ENCODE data around the gene SUPT4H1. TPM values are rescaled to one million over a fixed set of nuclear protein-coding genes. Genes with fewer than 3 reads are reported as not detected.

Gene SUPT4H1
- total RNA-seq, 1 experiment from 2014 or later = 109 TPM

GRCh38 chr17:58330538-58330996 is 21.4 kb downstream of the SUPT4H1 start:
- H3K4me1 Mint-ChIP-seq = peaks cover 39 to 50% of the 10 kb centered on the region in 2 experiments
- no CpG with 5 or more reads among the region's 10 CpGs for WGBS (ENCODE audit: extremely low coverage, insufficient read length, low lambda C conversion rate)
- peaks cover 5% of the 10 kb centered on the region; the same call in 1 of the 2 replicates for H3K4me1 ChIP-seq (ENCODE audit: insufficient read depth, low read length)

More at GRCh38 chr17:58330538-58330996, 21.4 kb downstream of the SUPT4H1 start:
- H3K23me2 ChIP-seq (ENCODE audit: insufficient read length, low read depth, low read length, poor library complexity, severe bottlenecking) = no peaks in the 10 kb centered on the region
- Mint-ChIP-seq H3K27ac (peak overlapping the region in 1 of 3 experiments; percentile 81; a peak in 1 of 7 replicates), H3K27me3 (ENCODE audit: low read depth) (peaks cover 18% of the 10 kb centered on the region), H3K9me3 (no peaks in the 10 kb centered on the region), H3K36me3 (ENCODE audit: insufficient read depth in 1 of 3, low read depth in 3 of 3) (no peaks in the 10 kb centered on the region), H3K4me3 (no peak overlapping the region; a peak in 1 of 5 replicates)
- H2AFZ ChIP-seq (ENCODE audit: low read length) = no peak overlapping the region
- no peak for DNase-seq
- H2BK12ac ChIP-seq (ENCODE audit: insufficient read length, low read depth, low read length) = no peak overlapping the region
- no peak overlapping the region for H2BK120ac ChIP-seq (ENCODE audit: low read depth, low read length, poor library complexity, severe bottlenecking)
- H4K8ac ChIP-seq (replicated peaks; ENCODE audit: insufficient read length, low read depth, low read length) = no peak overlapping the region
- no peak overlapping the region for H3T11ph ChIP-seq (ENCODE audit: low read length)
- H2BK15ac ChIP-seq (ENCODE audit: low read depth, low read length) = no peak overlapping the region
- H3K18ac ChIP-seq (ENCODE audit: insufficient read length, low read depth, low read length) = peak overlapping the region; percentile 79
- H4K91ac ChIP-seq (ENCODE audit: insufficient read length, low read depth, low read length) = no peak overlapping the region
- no peak overlapping the region for H2AK5ac ChIP-seq (ENCODE audit: insufficient read length, low read length)
- TF ChIP-seq CTCF (conservative IDR thresholded peaks at IDR 0.05) = no peak
- no peak overlapping the region for H2BK5ac ChIP-seq (ENCODE audit: insufficient read length, low read length)
- peak overlapping the region; percentile 73; the same call in 1 of the 2 replicates for H3K14ac ChIP-seq (ENCODE audit: insufficient read depth, low read length)
- H3K79me2 ChIP-seq (ENCODE audit: insufficient read depth, low read length) = no peaks in the 10 kb centered on the region
- no peak overlapping the region for H3K56ac ChIP-seq (ENCODE audit: insufficient read length, low read depth, low read length)
- H2BK20ac ChIP-seq (ENCODE audit: low read depth, low read length, poor library complexity, severe bottlenecking) = no peak overlapping the region
- H3K4me2 ChIP-seq (ENCODE audit: insufficient read depth, insufficient read length, low read length) = no peak overlapping the region
- H3K9ac ChIP-seq (ENCODE audit: extremely low read depth, insufficient read length, low read length) = no peak overlapping the region
- H3K79me1 ChIP-seq (ENCODE audit: insufficient read depth, low read depth, low read length, poor library complexity, severe bottlenecking) = no peaks in the 10 kb centered on the region
- H3K23ac ChIP-seq (ENCODE audit: insufficient read length, low read depth, low read length) = no peak overlapping the region
- no peaks in the 10 kb centered on the region for H4K20me1 ChIP-seq (ENCODE audit: control insufficient read depth, insufficient read depth, insufficient read length)
- H4K5ac ChIP-seq (ENCODE audit: insufficient read length, low read depth, low read length) = no peak overlapping the region
- H3K27ac ChIP-seq (ENCODE audit: insufficient read length, low read depth, low read length) = no peak overlapping the region
- no peaks in the 10 kb centered on the region for H3K9me3 ChIP-seq (ENCODE audit: control insufficient read depth, low read depth, low read length)
- no peak overlapping the region for H3K4ac ChIP-seq (ENCODE audit: low read depth, low read length)
- H3K27me3 ChIP-seq (ENCODE audit: insufficient read depth, low read length) = no peaks in the 10 kb centered on the region

Data from H9 (cell line).